Activated CD4-positive, alpha-beta T cell treated with anti-CD3 and anti-CD28 coated beads, Interleukin-2, amount 10 ng/mL, durations not matched to agents 24 days and 14 days (primary cell): ENCODE results near the gene PLCB3. TPM values are rescaled to one million over a fixed set of nuclear protein-coding genes. Genes with fewer than 3 reads are reported as not detected.

ENCODE experiments used
- DNase-seq: peaks from one replicate; pipeline ENCODE4 v3.0.0; 2022
- H3K27ac Mint-ChIP-seq: one replicate; pipeline ENCODE4 v1.8.0; 2022; ENCODE audit warnings: mild to moderate bottlenecking, mixed read lengths
- H3K27me3 Mint-ChIP-seq: one replicate; pipeline ENCODE4 v1.8.0; 2022; ENCODE audit warnings: mixed read lengths
- H3K36me3 Mint-ChIP-seq: one replicate; pipeline ENCODE4 v1.8.0; 2022; ENCODE audit warnings: low read depth, mild to moderate bottlenecking, mixed read lengths
- H3K4me1 Mint-ChIP-seq: one replicate; pipeline ENCODE4 v1.8.0; 2021; ENCODE audit warnings: mixed read lengths
- H3K4me3 Mint-ChIP-seq: one replicate; pipeline ENCODE4 v1.8.0; 2022; ENCODE audit warnings: mild to moderate bottlenecking, moderate library complexity, mixed read lengths
- H3K9me3 Mint-ChIP-seq: one replicate; pipeline ENCODE4 v1.8.0; 2021; ENCODE audit warnings: mixed read lengths
- intact Hi-C: fragments of 100-400 bp; cut with micrococcal nuclease; formaldehyde crosslinking; loops from one replicate; pipeline ENCODE4 v1.15.1; 2023
- total RNA-seq: library from RNA; stranded (reverse); gene quantifications from 2 replicates; pipeline ENCODE4 v1.2.3, GENCODE V29; 2022

The PLCB3 gene
- total RNA-seq, 1 donor from 2014 or later, result 16.6 TPM

- intact Hi-C loops, result no loop called here
- H3K36me3 Mint-ChIP-seq, result peaks cover 27% of the 10 kb centered on the region
Observed at GRCh38 chr11:64263947-64264317, 12.6 kb downstream of the PLCB3 start.

GRCh38 chr11:64264371-64264852, 13.1 kb downstream of the PLCB3 start:
- no peak for DNase-seq
- Mint-ChIP-seq H3K4me3 (no peak overlapping the region), H3K27ac (no peak overlapping the region), H3K36me3 (peaks cover 26% of the 10 kb centered on the region), H3K27me3 (no peaks in the 10 kb centered on the region), H3K4me1 (peaks cover 25% of the 10 kb centered on the region), H3K9me3 (no peaks in the 10 kb centered on the region)
- intact Hi-C loops, result no loop called here

More at GRCh38 chr11:64263947-64264317, 12.6 kb downstream of the PLCB3 start:
- H3K27ac Mint-ChIP-seq, result no peak overlapping the region
- H3K27me3 Mint-ChIP-seq, result no peaks in the 10 kb centered on the region
- no peaks in the 10 kb centered on the region for H3K9me3 Mint-ChIP-seq
- DNase-seq, result no peak
- H3K4me1 Mint-ChIP-seq, result peaks cover 24% of the 10 kb centered on the region
- H3K4me3 Mint-ChIP-seq, result no peak overlapping the region

GRCh38 chr11:64265176-64266160, 14.1 kb downstream of the PLCB3 start:
- no peak overlapping the region for H3K27ac Mint-ChIP-seq
- H3K4me3 Mint-ChIP-seq, result no peak overlapping the region
- H3K4me1 Mint-ChIP-seq, result peaks cover 19% of the 10 kb centered on the region
- no peaks in the 10 kb centered on the region for H3K9me3 Mint-ChIP-seq
- DNase-seq, result no peak
- intact Hi-C loops, result no loop called here
- peaks cover 22% of the 10 kb centered on the region for H3K36me3 Mint-ChIP-seq
- no peaks in the 10 kb centered on the region for H3K27me3 Mint-ChIP-seq

- peaks cover 19% of the 10 kb centered on the region for H3K4me1 Mint-ChIP-seq
- peaks cover 22% of the 10 kb centered on the region for H3K36me3 Mint-ChIP-seq
- intact Hi-C loops, result no loop called here
- no peak for DNase-seq
- H3K27me3 Mint-ChIP-seq, result no peaks in the 10 kb centered on the region
- H3K9me3 Mint-ChIP-seq, result no peaks in the 10 kb centered on the region
- peak overlapping the region; percentile 34 for H3K27ac Mint-ChIP-seq
- no peak overlapping the region for H3K4me3 Mint-ChIP-seq
Observed at GRCh38 chr11:64266339-64266738, 15.0 kb downstream of the PLCB3 start.

- Mint-ChIP-seq H3K4me3 (peak overlapping the region; percentile 35), H3K9me3 (no peaks in the 10 kb centered on the region), H3K36me3 (peaks cover 19% of the 10 kb centered on the region), H3K4me1 (peaks cover 26% of the 10 kb centered on the region), H3K27me3 (no peaks in the 10 kb centered on the region), H3K27ac (peak overlapping the region; percentile 81)
- DNase-seq, result no peak
- intact Hi-C loops, result no loop called here
Observed at GRCh38 chr11:64267207-64267945, 16.0 kb downstream of the PLCB3 start.

- intact Hi-C loops, result loop anchor here (1.0 kb wide), 1 partner anchor 17 kb away; the partner anchor contains the start of gene PLCB3
- Mint-ChIP-seq H3K36me3 (peaks cover 14% of the 10 kb centered on the region), H3K27ac (peak overlapping the region; percentile 99), H3K4me1 (peaks cover 26% of the 10 kb centered on the region), H3K4me3 (peak overlapping the region; percentile 96), H3K27me3 (no peaks in the 10 kb centered on the region), H3K9me3 (no peaks in the 10 kb centered on the region)
- DNase-seq, result no peak
Observed at GRCh38 chr11:64268025-64268892, 16.9 kb downstream of the PLCB3 start.

- DNase-seq, result peak; percentile 89
- H3K36me3 Mint-ChIP-seq, result peaks cover 14% of the 10 kb centered on the region
- no peaks in the 10 kb centered on the region for H3K9me3 Mint-ChIP-seq
- peak overlapping the region; percentile 96 for H3K4me3 Mint-ChIP-seq
- H3K27ac Mint-ChIP-seq, result peak overlapping the region; percentile 99
- intact Hi-C loops, result loop anchor here (1.0 kb wide), 3 partner anchors 18 to 48 kb away; partner anchors contain the start of genes PLCB3 and TRMT112
- no peaks in the 10 kb centered on the region for H3K27me3 Mint-ChIP-seq
- H3K4me1 Mint-ChIP-seq, result peaks cover 26% of the 10 kb centered on the region
Observed at GRCh38 chr11:64268893-64269539, 17.7 kb downstream of the PLCB3 start.

GRCh38 chr11:64269540-64270220, 18.4 kb downstream of the PLCB3 start:
- no peaks in the 10 kb centered on the region for H3K27me3 Mint-ChIP-seq
- H3K4me3 Mint-ChIP-seq, result peak overlapping the region; percentile 96
- intact Hi-C loops, result loop anchor here (1.0 to 2.0 kb wide), 5 partner anchors 16 to 71 kb away; partner anchors contain the start of genes CCDC88B, ESRRA, GPR137 and TRMT112
- peak; percentile 99 for DNase-seq
- H3K4me1 Mint-ChIP-seq, result peaks cover 26% of the 10 kb centered on the region
- H3K36me3 Mint-ChIP-seq, result peaks cover 14% of the 10 kb centered on the region
- peak overlapping the region; percentile 99 for H3K27ac Mint-ChIP-seq
- no peaks in the 10 kb centered on the region for H3K9me3 Mint-ChIP-seq

- H3K4me3 Mint-ChIP-seq, result no peak overlapping the region
- no peak for DNase-seq
- H3K9me3 Mint-ChIP-seq, result no peaks in the 10 kb centered on the region
- peaks cover 13% of the 10 kb centered on the region for H3K4me1 Mint-ChIP-seq
- no peak overlapping the region for H3K27ac Mint-ChIP-seq
- intact Hi-C loops, result no loop called here
- no peaks in the 10 kb centered on the region for H3K27me3 Mint-ChIP-seq
- peaks cover 9% of the 10 kb centered on the region for H3K36me3 Mint-ChIP-seq
Observed at GRCh38 chr11:64275031-64275800, 23.9 kb downstream of the PLCB3 start.

GRCh38 chr11:64275841-64276240, 24.5 kb downstream of the PLCB3 start:
- intact Hi-C loops, result no loop called here
- Mint-ChIP-seq H3K4me3 (no peak overlapping the region), H3K4me1 (peaks cover 11% of the 10 kb centered on the region), H3K9me3 (no peaks in the 10 kb centered on the region), H3K27me3 (no peaks in the 10 kb centered on the region), H3K36me3 (peaks cover 7% of the 10 kb centered on the region), H3K27ac (no peak overlapping the region)
- no peak for DNase-seq

GRCh38 chr11:64276653-64277431, 25.5 kb downstream of the PLCB3 start:
- H3K27ac Mint-ChIP-seq, result no peak overlapping the region
- intact Hi-C loops, result no loop called here
- no peaks in the 10 kb centered on the region for H3K9me3 Mint-ChIP-seq
- DNase-seq, result no peak
- no peaks in the 10 kb centered on the region for H3K27me3 Mint-ChIP-seq
- no peak overlapping the region for H3K4me3 Mint-ChIP-seq
- H3K36me3 Mint-ChIP-seq, result peaks cover 17% of the 10 kb centered on the region
- H3K4me1 Mint-ChIP-seq, result peaks cover 11% of the 10 kb centered on the region
